ENCODE data around the gene PUS10.
A peak's percentile ranks its signal among the peaks of the same experiment; 100 is the strongest.
"Not testable (repeated sequence)": the region's sequence is repeated elsewhere in the genome, so short reads cannot be mapped to it uniquely, and the experiment has no call there.

Gene PUS10

DNA sequence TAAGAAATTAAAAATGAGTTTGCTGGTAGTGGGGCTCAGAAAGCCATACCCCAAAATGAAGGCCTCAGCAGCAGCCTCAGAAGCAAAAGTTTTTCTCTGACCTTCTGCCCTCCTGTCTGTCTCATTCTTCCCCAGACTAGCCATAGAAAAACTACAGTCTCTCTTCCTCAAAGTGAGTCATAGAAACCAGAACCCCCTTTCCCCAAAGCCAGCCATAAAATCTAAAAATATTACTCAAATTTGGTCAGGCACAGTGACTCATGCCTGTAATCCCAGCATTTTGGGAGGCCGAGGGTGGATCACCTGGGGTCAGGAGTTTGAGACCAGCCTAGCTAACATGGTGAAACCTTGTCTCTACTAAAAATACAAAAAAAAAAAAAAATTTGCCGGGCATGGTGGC, 5.8 kb downstream of the PUS10 start:
- not testable (repeated sequence) for DNase-seq

DNA sequence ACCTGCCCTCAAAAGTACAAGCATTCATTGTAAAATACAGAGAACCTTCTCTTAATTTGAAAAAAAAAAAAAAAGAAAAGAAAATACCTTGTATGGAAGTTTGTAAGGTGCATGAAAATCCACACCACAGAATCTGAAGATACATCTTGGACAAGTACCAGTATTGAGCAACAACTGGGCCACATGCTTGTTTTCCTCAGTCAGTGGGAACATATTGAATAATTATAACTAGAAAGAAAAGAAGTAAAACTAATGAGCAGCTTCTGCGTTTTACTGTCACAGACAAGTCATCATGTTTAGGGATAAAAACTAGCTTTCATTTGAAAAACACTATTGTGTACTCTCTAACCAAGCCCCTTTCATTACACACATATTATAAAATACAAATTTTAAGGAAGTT, 6.4 kb downstream of the PUS10 start:
- DNase-seq, result no peak

DNA sequence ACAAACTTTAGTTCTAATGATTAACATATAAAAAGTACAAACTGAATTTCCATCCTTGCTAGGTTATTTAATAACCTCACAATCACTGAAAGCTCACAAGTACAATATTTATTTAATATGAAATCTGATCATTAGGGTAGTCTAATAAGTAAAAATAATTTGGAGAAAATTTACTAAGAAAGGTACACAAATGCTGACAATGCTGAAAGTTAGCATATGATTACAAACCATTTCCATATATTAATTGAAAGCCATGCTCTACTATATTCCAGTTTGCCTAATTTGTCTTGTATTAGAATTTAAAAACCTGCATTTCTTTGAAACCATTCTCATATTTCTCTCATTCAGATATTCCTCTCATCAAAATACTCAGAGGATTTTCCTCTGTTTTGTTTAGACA, 8.7 kb downstream of the PUS10 start:
- DNase-seq, result no peak

DNA sequence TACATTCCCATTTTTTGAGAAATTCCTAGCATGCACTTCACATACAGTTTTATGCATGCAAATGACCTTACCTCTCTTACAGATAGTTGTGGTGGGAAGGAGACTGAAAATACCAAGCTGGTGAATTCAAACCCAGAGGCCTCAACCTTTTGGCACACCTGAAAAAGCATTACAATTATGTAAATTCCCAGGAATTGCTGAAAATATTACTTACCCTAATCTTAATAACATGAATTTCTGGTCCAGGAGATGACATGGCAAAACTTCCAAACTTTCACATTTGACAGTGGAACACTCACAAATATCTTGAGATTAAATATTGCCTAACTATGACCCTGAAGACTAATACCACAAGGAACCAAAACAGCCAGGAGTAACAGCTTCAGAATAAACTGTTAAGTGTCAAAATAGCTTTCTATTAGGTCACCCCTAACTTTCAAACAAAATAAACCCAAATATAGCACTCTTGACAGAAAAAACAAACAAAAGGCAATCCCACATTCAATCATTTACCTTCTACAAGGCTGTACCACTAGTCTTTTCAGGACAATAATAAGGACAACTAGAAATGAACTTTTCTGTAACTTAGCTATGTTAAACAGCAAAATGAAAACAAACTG, 11.5 kb downstream of the PUS10 start:
- no peak for DNase-seq

DNA sequence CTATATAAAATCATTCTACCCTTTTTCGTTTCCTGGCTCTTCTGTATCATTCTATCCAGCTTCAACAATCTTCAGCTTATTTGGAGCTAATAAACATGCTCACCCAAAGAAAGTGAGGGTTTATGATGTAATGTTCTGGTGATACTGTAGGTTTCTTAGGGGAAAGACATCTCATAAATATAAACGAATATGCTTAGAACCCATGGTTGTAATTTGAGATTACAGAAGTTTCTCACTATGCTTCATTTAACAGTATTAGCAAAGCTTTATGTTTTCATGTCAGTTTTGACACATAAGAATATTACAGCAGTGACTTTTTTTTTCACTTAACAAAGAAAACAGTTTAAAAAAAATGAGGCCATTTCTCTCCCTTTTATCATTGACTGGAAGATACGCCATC, 12.3 kb downstream of the PUS10 start:
- no peak for DNase-seq

DNA sequence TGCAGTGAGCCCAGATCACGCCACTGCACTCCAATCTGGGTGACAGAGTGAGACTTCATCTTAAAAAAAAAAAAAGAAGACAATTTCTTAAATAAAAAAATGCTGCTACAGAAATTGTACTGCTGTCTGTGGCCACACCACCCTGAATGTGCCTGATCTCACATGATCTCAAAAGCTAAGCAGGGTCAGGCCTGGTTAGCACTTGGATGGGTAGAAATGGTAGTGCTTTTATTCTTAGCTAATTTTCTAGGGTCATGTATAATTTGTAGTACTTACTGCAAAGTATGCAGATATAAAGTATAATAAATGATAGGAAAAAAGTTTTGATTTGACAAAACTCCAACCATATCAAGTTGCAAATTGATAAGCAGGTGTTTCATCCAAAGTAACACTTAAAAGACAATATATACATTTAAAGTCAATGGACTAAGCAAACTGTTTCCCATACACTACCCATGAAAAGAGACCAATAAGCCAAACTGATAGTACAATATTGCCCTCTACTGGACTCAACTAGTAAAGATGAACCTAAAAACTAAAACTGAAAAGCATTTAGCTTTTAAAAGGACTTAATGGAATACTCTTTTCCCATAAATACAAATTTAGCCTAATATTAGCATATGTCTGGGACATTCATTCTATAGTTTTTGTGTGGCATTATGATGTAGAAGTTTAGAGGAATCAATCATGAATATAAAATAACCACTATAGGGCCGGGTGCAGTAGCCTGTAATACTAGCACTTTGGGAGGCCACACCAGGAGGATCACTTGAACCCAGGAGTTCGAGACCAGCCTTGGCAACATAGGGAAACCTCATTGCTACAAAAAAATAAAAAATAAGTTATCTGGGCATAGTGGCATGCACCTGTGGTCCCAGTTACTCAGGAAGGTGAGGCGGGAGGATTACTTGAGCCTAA, 19.2 kb downstream of the PUS10 start:
- peak; percentile 2 to 20 for DNase-seq

DNA sequence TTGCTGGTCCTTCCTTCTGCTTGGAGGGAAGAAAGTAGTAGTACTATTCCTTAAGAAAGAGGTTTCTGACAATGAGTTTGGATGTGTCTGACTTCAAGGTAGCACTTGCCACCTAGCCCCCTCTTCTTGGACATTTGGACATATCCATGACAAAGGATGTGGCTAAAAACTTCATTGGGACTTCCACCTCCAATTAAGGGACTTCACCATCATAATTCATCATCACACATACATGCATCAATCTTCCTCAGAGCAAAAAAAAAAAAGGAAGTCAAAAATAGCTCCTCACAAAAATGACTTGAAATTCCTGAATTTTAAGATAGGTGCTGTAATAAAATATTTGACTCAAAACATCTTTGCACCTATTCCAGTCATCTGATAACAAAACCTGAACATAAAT, 23.9 kb downstream of the PUS10 start:
- no peak for DNase-seq

DNA sequence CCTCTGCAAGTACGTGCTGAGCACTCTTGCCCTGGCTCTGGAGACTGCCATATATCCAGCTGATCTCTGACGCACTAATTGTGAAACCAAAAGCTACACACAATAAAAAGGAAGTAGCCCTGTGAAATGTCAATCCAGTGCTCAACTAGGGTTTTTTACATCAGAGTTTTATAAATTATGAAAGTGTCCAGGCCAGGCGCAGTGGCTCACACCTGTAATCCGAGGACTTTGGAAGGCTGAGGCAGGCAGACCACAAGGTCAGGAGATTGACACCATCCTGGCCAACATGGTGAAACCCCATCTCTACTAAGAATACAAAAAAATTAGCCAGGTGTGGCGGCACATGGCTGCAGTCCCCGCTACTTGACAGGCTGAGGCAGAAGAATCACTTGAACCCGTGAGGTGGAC, 25.1 kb downstream of the PUS10 start:
- no peak for DNase-seq

DNA sequence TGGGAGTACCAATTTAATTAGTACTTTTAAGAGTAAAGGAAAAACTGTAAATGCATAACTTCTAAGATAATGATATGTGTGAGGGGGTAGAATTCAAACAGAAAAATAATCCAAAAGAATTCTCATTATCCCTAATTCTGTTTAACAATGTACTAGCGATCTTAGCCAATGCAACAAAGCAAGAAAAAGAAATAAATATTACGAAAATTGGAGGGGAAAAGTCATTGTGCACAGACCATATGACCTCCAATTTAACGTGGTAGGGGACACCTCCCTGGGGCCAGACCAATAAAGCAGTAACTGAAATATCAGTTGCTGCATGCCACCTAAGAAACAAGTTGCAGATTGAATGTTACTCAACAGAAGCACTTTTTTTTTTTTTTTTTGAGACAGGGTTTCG, 26.4 kb downstream of the PUS10 start:
- no peak for DNase-seq

DNA sequence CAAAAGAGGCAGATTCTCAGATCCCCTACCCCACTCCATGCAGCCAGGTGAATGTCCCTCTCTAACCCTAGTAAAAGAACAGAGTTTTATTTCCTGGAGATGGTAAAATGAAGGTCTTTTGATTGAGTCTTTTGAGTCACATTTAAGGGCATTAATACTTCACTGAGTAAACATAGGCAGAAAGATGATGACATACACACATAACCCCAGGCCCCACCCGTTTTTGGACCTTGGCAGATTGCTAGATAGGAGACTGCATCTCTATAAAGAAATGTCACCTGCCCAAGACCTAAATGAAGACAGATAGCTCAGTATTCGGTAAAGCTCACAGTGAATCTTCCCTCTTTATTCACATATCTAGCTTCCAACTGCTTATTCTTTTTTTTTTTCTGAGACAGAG, 28.8 kb downstream of the PUS10 start:
- no peak for DNase-seq

DNA sequence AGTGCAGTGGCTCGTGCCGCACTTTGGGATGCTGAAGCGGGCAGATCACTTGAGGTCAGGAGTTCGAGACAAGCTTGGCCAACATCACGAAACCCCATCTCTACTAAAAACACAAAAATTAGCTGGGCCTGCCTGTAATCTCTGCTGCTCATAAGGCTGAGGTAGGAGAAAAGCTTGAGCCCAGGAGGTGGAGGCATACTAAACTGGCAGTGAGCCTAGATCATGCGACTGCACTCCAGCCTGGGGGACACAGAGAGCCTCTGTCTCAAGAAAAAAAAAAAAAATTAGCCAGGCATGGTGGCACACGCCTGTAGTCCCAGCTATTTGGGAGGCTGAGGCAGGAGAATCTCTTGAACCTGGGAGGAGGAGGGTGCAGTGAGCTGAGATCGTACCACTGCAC, 30.4 kb downstream of the PUS10 start:
- DNase-seq, result not testable (repeated sequence)

DNA sequence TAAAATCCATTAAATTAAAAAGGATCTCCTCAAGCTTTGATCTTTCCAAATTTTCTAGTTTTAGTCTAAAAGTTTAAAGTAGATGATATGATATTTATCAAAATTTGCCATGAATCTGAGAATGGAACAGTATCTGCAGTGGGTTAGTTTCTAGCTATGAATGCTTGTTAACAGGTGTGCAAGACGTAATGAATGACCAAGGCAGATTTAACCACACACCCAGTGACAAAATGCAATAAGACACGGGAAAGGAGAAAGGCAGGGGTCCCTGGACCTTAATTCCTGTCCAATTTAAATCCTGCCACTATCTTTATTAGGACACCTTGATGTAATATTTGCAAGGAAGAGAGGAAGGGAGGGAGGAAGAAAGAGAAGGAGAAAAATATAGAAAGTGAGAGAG, 31.0 kb downstream of the PUS10 start:
- DNase-seq, result no peak

DNA sequence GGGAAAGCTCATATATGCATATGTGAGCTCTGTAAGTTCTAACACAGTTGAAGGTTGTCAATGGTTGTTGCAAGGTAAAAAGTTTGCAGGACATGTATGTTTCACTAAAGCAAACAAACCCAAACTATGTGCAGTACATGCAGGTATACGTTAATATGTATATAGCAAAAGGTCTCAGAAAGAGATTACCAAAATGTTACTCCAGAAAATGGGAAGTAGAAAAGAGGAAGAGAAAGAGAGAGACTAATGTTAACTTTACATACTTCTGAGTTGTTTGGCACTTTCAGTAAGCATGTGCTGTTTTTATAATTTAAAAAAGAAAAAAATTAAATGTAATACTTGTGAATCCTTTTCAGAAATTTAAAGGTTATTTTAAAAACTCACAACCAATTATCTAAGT, 33.3 kb downstream of the PUS10 start:
- DNase-seq, result no peak

DNA sequence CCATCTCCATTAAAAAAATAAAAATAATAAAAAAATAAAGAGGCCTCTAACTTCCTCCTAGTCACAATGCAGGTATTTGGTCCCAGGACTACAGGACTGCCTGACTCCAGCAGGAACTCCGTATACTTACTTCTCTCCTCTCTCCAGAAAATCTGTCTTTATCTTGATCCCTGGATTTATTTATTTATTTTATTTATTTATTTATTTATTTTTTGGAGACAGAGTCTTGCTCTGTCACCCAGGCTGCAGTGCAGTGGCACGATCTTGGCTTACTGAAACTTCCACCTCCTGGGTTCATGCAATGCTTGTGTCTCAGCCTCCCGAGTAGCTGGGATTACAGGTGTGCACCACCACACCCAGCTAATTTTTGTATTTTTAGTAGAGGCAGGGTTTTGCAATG, 36.0 kb downstream of the PUS10 start:
- not testable (repeated sequence) for DNase-seq

DNA sequence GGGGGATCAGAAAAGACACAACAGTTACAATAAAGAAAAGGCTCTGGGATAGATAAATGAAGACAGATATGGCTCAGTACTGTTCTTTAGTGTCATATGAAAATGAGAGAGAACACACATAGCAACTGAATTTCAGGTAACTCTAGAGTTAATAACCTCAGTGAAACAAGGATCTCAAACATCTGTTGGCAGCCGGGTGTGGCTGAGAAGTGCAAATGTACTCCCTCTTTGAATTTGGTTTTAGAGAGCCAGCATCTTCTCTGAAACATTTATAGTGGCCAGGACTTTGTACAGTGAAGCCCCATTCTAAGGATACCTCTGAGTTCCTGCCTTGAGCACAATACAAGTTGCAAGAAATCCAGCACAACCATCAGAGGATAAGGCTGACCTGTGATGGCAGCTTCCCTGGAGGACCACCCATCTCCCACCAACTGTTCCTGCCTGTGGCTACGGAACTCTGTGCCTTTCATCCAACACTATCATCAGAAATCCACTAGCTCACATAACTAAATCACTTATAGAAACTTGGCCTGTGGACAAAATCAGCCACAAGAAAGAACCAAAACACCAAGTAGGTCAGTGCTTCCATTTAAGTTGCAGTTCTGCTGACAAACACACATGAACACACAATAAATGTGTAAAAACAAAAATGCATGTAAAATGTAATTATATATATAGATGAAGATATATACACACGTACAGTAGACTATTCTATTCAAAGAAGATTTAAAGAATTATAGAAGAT, 37.8 kb downstream of the PUS10 start:
- DNase-seq, result no peak

DNA sequence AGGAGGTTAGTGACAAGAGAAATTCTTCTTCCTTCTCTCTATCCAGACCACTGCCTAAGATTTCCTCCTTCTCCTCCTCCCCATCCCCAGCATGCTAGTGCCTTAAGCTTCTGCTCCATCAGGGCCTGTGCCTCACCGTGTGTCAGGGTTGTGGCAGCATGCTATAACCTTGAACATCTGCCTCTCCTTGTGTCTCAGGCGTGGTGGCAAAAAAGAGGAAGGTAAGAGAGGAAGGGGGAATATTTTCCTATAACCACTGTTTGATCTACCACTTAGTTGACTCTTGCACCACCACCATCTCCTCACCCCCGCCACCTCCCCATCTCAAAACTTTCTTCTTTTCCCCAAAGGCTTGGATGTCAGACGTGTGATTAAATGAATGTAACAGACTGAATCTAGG, 38.8 kb downstream of the PUS10 start:
- DNase-seq, result no peak

DNA sequence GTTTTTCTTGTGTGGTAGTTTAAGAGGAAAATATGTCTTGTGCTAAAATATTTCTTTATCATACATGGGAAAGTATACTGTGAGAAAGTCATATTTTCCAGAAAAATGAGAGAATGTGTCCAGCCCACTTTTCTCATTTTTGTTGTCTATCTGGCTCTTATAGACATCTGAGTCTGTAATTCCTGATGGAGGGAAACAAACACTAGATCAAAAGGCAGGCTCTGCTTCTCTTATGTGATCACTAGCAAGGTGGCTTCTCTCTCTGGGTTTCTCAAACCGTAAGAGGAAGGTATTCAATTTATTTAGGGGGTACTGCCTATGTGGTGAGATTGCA, 40.5 kb downstream of the PUS10 start:
- DNase-seq, result no peak

DNA sequence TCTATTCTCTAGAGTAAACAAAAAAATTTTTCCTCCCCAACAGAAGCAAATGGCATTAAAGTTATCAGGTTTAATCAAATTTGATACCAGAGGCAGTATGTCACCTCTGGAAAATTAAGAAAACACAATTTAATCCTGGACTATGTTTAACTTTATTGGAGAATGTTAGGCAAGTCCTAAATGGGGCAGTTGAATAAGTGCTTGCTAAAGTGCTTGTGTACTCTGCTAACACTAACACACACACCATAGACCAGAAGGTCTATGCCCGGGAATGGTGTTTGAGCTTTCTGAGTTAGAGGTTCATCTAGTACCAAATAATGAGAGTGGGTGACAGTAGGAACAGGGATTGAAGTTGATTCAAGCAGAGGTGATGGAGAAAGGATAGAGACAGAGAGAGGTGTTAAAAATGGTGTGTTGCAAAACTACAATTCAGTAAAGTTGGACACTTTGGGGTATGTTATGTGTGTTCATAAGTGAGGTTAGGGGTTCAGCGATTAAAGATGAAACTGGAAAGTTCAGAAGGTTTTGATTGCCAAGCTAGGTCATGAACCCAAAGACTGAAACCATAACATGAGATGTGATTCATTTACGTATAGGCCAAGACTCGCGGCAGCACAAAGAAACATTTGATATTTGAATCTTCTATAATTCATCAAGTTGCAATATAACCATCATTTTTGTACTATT, 41.0 kb downstream of the PUS10 start:
- no peak for DNase-seq

DNA sequence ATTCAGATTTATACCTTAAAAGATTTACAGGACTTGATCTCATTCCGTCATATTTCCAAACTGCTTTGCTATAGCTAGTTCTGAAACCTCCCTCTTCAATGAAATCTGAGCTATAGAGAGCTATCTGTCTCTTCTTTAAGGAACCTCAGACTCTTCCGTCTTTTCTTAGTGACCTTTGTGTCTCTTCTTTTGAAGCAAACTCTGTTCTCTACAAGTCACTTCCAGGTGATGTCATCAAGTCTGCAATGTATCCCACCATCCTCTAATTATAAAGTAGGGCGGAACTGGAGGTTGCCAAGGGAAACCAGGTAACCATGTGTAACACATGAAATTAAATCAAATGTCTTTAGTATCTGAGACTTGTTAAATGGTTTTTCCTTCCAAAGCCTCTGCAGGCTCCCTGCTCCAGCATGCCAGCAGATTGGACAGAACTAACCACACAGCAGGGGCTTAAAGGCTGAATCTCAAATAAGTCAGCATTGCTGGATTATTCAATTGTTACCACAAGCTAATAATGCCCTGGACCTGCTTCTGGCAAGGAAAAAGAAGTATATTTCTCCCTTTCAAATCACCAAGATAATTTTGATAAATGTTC, 41.7 kb downstream of the PUS10 start:
- DNase-seq, result no peak

DNA sequence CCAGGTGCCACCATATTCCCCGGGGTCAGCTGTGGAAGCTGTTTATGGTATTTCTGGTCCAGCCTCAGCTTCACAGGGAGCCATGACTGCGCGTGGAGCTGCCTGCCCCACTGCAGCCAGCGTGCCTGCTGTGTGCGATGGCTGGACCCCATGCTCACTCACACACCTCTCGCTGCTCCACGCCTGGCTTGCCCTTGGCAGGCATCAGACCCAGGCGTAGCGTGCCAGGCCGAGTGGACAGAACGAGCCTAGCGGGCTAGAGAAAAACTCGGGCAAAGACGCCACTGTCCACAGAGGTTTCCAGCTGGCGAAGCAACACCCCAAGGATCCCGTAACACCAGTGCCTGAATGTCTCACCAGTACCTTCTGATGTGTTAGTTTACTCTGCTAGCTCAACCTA, 43.4 kb downstream of the PUS10 start:
- DNase-seq, result no peak

DNA sequence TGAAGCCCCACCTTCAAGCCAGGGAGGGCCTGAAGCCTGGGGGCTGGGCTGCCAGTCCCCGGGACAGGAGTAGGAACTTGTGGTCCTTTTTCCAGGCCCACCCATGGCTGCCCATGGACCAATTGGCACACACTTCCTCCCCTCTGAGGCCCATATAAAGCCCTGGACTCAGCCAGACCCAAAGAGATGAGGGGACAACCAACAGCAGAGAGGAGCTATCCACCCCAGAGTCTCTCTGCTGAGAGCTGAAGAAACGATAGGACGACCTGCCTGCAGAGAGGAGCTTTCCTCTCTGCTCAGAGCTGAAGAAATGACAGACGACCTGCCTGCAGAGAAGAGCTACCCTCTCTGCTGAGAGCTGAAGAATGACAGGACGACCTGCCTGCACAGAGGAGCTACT, 44.4 kb downstream of the PUS10 start:
- no peak for DNase-seq

DNA sequence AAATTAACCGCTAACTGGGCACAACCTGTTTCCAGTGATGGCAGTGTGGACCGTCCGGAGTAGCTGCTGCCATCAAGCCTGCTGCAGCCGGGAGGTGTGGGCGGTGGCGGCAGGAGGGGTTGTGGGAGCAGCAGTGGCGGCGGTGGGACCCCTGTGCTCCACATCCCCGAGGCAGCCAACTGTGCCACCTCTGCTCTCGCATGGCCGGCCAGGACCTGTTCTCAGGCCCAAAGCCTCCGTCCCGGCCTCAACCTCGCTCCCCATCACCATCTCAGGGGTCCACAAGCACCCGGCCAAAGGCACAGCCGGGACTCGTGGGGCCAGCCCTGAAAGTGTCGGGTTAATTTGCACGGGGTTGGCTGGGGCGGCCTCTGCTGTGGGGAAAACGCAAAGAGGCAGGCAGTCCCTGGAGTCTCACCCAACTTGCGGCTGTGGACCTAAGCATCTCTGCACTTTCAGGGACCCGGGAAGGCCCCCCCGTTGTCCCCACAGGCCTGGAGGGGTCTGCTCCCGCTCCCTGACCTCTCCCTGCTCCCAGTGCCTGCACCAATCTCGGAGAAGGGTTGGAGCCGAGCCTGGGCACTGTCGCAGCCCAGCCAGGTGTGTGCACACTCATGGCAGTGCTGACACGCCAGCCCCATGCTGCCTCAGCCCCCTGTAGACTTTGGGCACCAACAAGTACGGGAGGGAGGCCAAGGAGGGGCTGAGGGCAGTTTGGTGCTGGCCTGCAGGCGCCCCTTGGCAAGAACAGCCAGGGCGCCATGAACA, 45.0 kb downstream of the PUS10 start:
- no peak for DNase-seq
